HL-60 (cell line): Measurements from ENCODE around the gene LYVE1.

ENCODE experiments used
- CTCF ChIP-seq: IDR thresholded peaks from one replicate; pipeline ENCODE4 v1.5.1; 2011; ENCODE audit warnings: low read length, control low read depth, inconsistent platforms; ENCODE audit not compliant: insufficient read depth
- GABPA ChIP-seq: IDR thresholded peaks from 2 replicates; pipeline ENCODE4 v1.6.1; 2012; ENCODE audit warnings: low read depth
- POLR2AphosphoS5 ChIP-seq: IDR thresholded peaks from 2 replicates; pipeline ENCODE4 v1.6.1; 2012; ENCODE audit warnings: low read depth
- REST ChIP-seq: IDR thresholded peaks from 2 replicates; pipeline ENCODE4 v1.6.1; 2012; ENCODE audit warnings: low read depth; ENCODE audit not compliant: insufficient replicate concordance
- SPI1 ChIP-seq: IDR thresholded peaks from 2 replicates; pipeline ENCODE4 v1.6.1; 2012; ENCODE audit warnings: low read depth, mild to moderate bottlenecking, borderline replicate concordance

GRCh38 chr11:10607462-10608132 is 39.1 kb upstream of the LYVE1 start:
- TF ChIP-seq POLR2AphosphoS5 = no peak
- no peak for TF ChIP-seq CTCF
- TF ChIP-seq SPI1 = no peak
- TF ChIP-seq GABPA = no peak
- TF ChIP-seq REST = no peak
